Measurements from ENCODE around the gene ZBTB20.
A peak's percentile ranks its signal among the peaks of the same experiment; 100 is the strongest.

The ZBTB20 gene

DNA sequence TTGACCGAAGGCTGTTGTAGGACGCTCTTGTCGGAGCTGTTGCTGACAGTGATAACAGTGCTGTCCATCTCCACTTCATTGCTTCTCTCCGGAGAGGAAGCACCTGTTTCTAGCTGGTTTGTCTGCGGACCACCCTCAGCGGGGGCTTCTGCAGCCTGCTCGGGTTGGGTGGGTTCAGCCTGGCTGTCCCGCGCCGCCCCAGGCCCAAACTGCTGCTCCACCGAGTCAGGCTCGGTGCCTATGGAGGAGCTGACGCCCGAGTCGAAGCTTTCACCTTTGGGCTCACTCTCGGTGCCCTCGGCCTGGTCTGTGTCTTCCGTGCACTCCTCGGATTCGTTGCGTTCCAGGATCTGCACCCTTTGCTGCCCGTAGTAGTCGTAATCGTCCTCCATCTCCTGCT lies 796.4 kb downstream of the ZBTB20 start:
- TF ChIP-seq, protein P1, sequence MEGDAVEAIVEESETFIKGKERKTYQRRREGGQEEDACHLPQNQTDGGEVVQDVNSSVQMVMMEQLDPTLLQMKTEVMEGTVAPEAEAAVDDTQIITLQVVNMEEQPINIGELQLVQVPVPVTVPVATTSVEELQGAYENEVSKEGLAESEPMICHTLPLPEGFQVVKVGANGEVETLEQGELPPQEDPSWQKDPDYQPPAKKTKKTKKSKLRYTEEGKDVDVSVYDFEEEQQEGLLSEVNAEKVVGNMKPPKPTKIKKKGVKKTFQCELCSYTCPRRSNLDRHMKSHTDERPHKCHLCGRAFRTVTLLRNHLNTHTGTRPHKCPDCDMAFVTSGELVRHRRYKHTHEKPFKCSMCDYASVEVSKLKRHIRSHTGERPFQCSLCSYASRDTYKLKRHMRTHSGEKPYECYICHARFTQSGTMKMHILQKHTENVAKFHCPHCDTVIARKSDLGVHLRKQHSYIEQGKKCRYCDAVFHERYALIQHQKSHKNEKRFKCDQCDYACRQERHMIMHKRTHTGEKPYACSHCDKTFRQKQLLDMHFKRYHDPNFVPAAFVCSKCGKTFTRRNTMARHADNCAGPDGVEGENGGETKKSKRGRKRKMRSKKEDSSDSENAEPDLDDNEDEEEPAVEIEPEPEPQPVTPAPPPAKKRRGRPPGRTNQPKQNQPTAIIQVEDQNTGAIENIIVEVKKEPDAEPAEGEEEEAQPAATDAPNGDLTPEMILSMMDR (conservative IDR thresholded peaks at IDR 0.05; ENCODE audit: low read depth, low read length): no peak
- no peak for DNase-seq (ENCODE audit: low read depth)
- no peak overlapping the region for H3K4me3 ChIP-seq (ENCODE audit: low read length)

DNA sequence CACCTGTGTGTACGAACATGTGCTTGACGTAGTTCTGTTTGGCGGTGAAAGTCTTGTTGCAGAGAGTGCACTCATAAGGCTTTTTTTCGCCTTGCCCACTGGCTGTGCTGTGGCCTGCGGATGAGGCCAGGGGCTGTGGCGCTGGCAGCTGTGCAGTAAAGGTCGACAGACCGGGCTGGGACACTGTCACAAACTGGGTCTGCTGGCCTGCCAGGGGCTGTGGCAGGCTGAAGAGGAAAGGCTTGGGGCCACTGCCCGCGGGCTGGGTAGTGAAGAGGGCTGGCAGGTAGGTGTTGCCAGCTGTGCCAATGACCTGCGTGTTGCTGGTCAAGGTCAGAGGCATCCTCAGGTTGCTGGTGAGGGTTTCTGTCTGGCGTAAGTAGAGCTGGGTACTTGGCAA lies 796.8 kb downstream of the ZBTB20 start:
- no peak for DNase-seq (ENCODE audit: low read depth)
- no peak overlapping the region for H3K4me3 ChIP-seq (ENCODE audit: low read length)
- TF ChIP-seq, protein P1 (conservative IDR thresholded peaks at IDR 0.05; ENCODE audit: low read depth, low read length): no peak

DNA sequence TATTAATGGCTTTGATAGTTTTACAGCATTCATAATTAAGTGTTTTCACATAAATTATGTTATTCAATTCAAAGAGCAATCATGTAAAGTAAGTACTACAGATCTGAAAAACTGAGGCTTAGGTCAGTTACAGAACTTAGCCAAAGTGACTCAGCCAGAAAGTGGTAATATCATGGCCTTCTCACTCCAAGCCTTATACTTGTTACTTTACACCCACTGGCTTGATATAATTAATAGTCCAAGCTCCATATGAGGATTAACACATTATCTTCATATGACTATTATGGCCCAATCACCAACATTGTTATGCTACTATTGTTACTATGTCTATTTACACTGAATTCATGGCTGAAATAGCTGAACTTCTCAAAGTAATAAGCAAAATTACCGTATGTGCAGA lies 802.6 kb downstream of the ZBTB20 start:
- DNase-seq (ENCODE audit: low read depth): no peak
- TF ChIP-seq, protein P1 (conservative IDR thresholded peaks at IDR 0.05; ENCODE audit: low read depth, low read length): no peak

DNA sequence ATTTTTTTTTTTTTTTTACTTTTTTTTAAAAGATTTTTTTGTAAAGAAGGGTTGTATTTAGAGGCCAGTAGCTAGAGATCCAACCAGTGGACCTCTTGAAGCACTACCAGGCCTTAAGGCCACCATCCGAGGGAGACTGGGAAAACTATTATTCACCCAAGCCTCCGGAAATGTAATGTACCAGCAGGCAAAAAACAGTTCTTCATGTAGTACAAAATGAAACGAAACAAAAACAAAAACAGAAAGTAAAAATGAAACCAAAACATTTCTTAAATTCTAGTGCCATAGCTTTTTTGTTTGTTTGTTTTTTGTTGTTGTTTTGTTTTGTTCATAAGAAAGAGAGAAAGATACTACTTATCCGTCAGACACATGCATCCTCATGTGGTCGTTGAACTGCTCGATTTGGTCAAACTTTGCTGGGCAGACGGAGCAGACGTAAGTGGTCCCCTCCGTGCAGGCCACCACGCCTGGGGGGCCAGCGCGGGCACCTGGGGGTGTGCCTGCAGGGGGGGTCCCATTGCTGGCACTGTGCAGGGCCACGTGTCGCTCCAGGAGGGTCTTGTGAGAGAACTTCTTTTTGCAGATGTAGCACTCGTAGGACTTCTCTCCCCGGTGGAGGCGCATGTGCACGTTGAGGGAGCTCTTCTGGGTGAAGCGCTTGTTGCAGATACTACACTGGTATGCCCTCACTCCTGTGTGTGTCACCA lies 808.3 kb downstream of the ZBTB20 start:
- DNase-seq (ENCODE audit: low read depth): no peak
- no peak overlapping the region for H3K4me3 ChIP-seq (ENCODE audit: low read length)
- TF ChIP-seq, protein P1 (conservative IDR thresholded peaks at IDR 0.05; ENCODE audit: low read depth, low read length): no peak

More for the DNA sequence above, 802.6 kb downstream of the ZBTB20 start:
- no peak overlapping the region for H3K4me3 ChIP-seq (ENCODE audit: low read length)

DNA sequence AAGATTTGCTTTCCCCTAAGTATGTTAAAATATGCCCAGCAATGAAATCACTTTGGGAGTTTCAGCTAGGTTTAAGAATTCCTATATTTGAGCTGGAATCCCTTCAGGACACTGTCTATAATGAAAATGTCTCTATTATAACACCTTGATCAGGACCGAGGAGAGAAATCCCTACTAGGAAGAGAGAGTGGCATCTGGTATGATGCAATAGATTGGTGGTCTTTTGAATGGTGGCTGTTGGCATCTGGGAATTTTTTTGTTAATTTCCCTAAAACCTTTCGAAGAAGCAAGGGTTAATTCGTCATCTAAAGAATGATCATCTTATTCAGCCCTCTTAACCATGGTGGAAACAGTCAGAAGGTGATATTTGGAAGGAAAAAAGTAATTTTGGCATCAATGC lies 810.2 kb downstream of the ZBTB20 start:
- H3K4me3 ChIP-seq (ENCODE audit: low read length): no peak overlapping the region
- no peak for DNase-seq (ENCODE audit: low read depth)
- TF ChIP-seq, protein P1 (conservative IDR thresholded peaks at IDR 0.05; ENCODE audit: low read depth, low read length): no peak

DNA sequence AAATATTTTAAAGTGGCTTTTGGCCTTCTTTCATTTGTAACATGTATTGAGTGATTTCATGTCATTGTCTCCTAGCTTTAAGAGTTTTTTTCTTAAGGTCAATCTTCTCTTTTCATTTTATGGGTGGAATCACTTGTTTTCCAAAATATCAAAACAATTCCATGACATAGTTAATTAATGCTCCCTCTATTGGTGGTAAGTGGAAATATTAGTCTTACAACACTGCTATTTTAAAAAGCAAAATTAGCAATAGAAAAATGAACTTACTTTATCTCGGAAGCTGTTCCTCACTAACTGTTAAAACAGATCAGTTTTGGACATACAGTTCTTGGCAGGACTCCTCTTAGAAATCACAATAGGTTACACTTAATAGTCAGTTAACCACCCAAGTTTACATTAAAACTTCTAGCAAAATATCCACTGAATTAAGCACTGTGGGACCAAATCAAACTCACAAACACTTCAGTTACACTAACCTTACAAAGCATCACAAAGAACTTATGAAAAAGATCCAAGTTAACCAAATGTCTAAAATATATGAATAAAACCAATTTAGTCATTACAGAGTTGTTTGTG lies 810.9 kb downstream of the ZBTB20 start:
- DNase-seq (ENCODE audit: low read depth): no peak
- TF ChIP-seq, protein P1 (conservative IDR thresholded peaks at IDR 0.05; ENCODE audit: low read depth, low read length): peak; percentile 41
- no peak overlapping the region for H3K4me3 ChIP-seq (ENCODE audit: low read length)

DNA sequence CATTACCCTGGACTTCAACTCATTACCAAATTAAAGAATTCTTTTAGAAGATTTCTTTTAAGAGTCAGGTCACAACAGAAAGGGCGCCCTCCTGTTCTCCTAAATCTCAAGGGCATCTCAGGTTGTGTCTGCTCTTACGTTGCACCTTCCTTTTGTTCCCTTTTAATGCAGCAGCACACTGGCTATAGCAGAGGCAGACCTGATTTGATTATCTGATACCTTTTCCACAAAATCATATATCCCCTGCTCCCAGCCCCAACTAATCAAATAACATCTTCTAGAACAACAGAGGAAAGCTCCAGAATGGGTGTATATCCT lies 813.2 kb downstream of the ZBTB20 start:
- H3K4me3 ChIP-seq (ENCODE audit: low read length): no peak overlapping the region
- DNase-seq (ENCODE audit: low read depth): no peak
- TF ChIP-seq, protein P1 (conservative IDR thresholded peaks at IDR 0.05; ENCODE audit: low read depth, low read length): no peak
